H1 (cell line): ENCODE data around the gene FAM83C. TPM values are rescaled to one million over a fixed set of nuclear protein-coding genes. Genes with fewer than 3 reads are reported as not detected.

Source experiments
- CTCF ChIA-PET: fragments of 300-600 bp; sonication (Branson Sonifier 250); formaldehyde crosslinking; loops from one replicate; lab custom pipeline; 2021; ENCODE audit not compliant: partially characterized antibody; lab: Charles Lee
- POLR2A ChIA-PET: fragments of 300-600 bp; sonication (Branson Sonifier 250); formaldehyde crosslinking; loops from one replicate; lab custom pipeline; 2021; ENCODE audit warnings: inconsistent platforms; ENCODE audit not compliant: partially characterized antibody; lab: Charles Lee
- DNase-seq, 2 experiments: peaks; one replicate each; pipeline versions ENCODE4 v3.0.0 to v3.0.0-alpha.2; 2010 to 2022; ENCODE audit warnings: low spot score in 2 of 2, low read depth in 1 of 2, mixed read lengths in 1 of 2
- FAIRE-seq: peaks from 2 replicates; lab custom pipeline; 2011; peaks lifted over from hg19 to GRCh38; lab: Jason Lieb, UNC
- H2AFZ ChIP-seq: 2 replicates; pipeline ENCODE4 v1.8.1; 2012; ENCODE audit warnings: low read length, inconsistent platforms
- H2AK5ac ChIP-seq: 2 replicates; pipeline ENCODE4 v1.6.1; 2013; ENCODE audit warnings: low read depth, low read length
- H2BK120ac ChIP-seq: replicated peaks from 2 replicates; pipeline ENCODE3; 2013; ENCODE audit warnings: low read depth, low read length, inconsistent platforms
- H2BK12ac ChIP-seq: 2 replicates; pipeline ENCODE4 v1.6.1; 2013; ENCODE audit warnings: low read depth, low read length
- H2BK15ac ChIP-seq: 2 replicates; pipeline ENCODE4 v1.6.1; 2013; ENCODE audit warnings: low read length
- H2BK20ac ChIP-seq: 2 replicates; pipeline ENCODE4 v1.6.1; 2013; ENCODE audit warnings: low read length
- H2BK5ac ChIP-seq: 2 replicates; pipeline ENCODE4 v1.6.1; 2013; ENCODE audit warnings: low read depth, low read length
- H3K14ac ChIP-seq: 2 replicates; pipeline ENCODE4 v1.6.1; 2013; ENCODE audit warnings: inconsistent platforms; ENCODE audit not compliant: insufficient read length
- H3K18ac ChIP-seq: 2 replicates; pipeline ENCODE4 v1.6.1; 2013; ENCODE audit warnings: low read length; ENCODE audit errors: extremely low read depth
- H3K23ac ChIP-seq: 2 replicates; pipeline ENCODE4 v1.6.1; 2013; ENCODE audit warnings: inconsistent platforms; ENCODE audit not compliant: insufficient read length
- H3K23me2 ChIP-seq: 2 replicates; pipeline ENCODE4 v1.6.1; 2013; ENCODE audit warnings: low read depth, low read length
- H3K27ac ChIP-seq: 2 replicates; pipeline ENCODE4 v1.6.1; 2011; ENCODE audit warnings: low read depth, low read length, inconsistent platforms
- H3K27me3 ChIP-seq, 4 experiments: replicated peaks in 1 of 4; 1 replicate in 1 of 4; 2 replicates in 3 of 4; pipeline versions ENCODE4 v1.6.1 to v1.8.1; 2011 to 2013; ENCODE audit warnings: low read length in 3 of 4, mild to moderate bottlenecking in 3 of 4, inconsistent platforms in 2 of 4, mixed read lengths in 2 of 4, moderate library complexity in 1 of 4; ENCODE audit not compliant: control insufficient read depth in 3 of 4, insufficient read depth in 3 of 4; ENCODE audit errors: extremely low read depth in 1 of 4
- H3K36me3 ChIP-seq, 4 experiments: 2 replicates each; pipeline versions ENCODE4 v1.6.1 to v1.8.1; 2011 to 2013; ENCODE audit warnings: mild to moderate bottlenecking in 4 of 4, low read length in 3 of 4, moderate library complexity in 2 of 4, control low read depth in 1 of 4, inconsistent platforms in 1 of 4; ENCODE audit not compliant: insufficient read depth in 4 of 4, control insufficient read depth in 2 of 4
- H3K4ac ChIP-seq: replicated peaks from 2 replicates; pipeline ENCODE3; 2013; ENCODE audit warnings: low read length, low read depth, mixed read lengths, inconsistent platforms; ENCODE audit not compliant: insufficient read length
- H3K4me1 ChIP-seq, 4 experiments: replicated peaks in 1 of 4; 1 replicate in 1 of 4; 2 replicates in 3 of 4; pipeline versions ENCODE4 v1.6.1 to v1.8.1; 2011 to 2013; ENCODE audit warnings: low read length in 3 of 4, inconsistent platforms in 2 of 4, mixed read lengths in 1 of 4; ENCODE audit not compliant: insufficient read depth in 4 of 4, control insufficient read depth in 3 of 4
- H3K4me2 ChIP-seq, 2 experiments: 2 replicates each; pipeline versions ENCODE4 v1.6.1 to v1.8.1; 2011 to 2013; ENCODE audit warnings: low read depth in 2 of 2, low read length in 2 of 2, control low read depth in 1 of 2, inconsistent platforms in 1 of 2, mild to moderate bottlenecking in 1 of 2; ENCODE audit not compliant: insufficient read depth in 1 of 2
- H3K4me3 ChIP-seq, 4 experiments: fragments of 200-600, 300-600 bp in 1 of 4; sonication (generic), shearing (Covaris generic), sonication (Bioruptor Twin) in 1 of 4; 2 replicates each; pipeline versions ENCODE4 v1.5.1 to v1.8.1; 2011 to 2016; ENCODE audit warnings: low read length in 4 of 4, low read depth in 3 of 4, control low read depth in 2 of 4, inconsistent platforms in 2 of 4, mild to moderate bottlenecking in 2 of 4, mixed read lengths in 1 of 4, moderate library complexity in 1 of 4; ENCODE audit not compliant: insufficient read depth in 2 of 4; ENCODE audit errors: extremely low read depth in 1 of 4
- H3K56ac ChIP-seq: replicated peaks from 2 replicates; pipeline ENCODE3; 2013; ENCODE audit warnings: low read depth, mild to moderate bottlenecking, mixed read lengths, low read length, inconsistent platforms; ENCODE audit not compliant: insufficient read length
- H3K79me1 ChIP-seq: 2 replicates; pipeline ENCODE4 v1.6.1; 2013; ENCODE audit warnings: low read depth, low read length, control low read depth
- H3K79me2 ChIP-seq, 2 experiments: 2 replicates each; pipeline versions ENCODE4 v1.6.1 to v1.8.1; 2012 to 2013; ENCODE audit warnings: low read length in 2 of 2, mild to moderate bottlenecking in 2 of 2, inconsistent platforms in 1 of 2; ENCODE audit not compliant: insufficient read depth in 2 of 2, control insufficient read depth in 1 of 2
- H3K9ac ChIP-seq, 4 experiments: replicated peaks in 1 of 4; 1 replicate in 1 of 4; 2 replicates in 3 of 4; pipeline versions ENCODE4 v1.6.1 to v1.8.1; 2011 to 2013; ENCODE audit warnings: low read depth in 3 of 4, low read length in 3 of 4, control low read depth in 2 of 4, mild to moderate bottlenecking in 2 of 4, moderate library complexity in 2 of 4, inconsistent platforms in 1 of 4; ENCODE audit errors: extremely low read depth in 1 of 4
- H3K9me3 ChIP-seq, 2 experiments: 2 replicates each; pipeline versions ENCODE4 v1.6.1 to v1.8.1; 2012 to 2013; ENCODE audit warnings: mild to moderate bottlenecking in 2 of 2, moderate library complexity in 2 of 2, control low read depth in 1 of 2, inconsistent platforms in 1 of 2, low read depth in 1 of 2, low read length in 1 of 2, mixed read lengths in 1 of 2; ENCODE audit not compliant: insufficient read depth in 2 of 2
- H4K20me1 ChIP-seq, 2 experiments: replicated peaks in 1 of 2; 2 replicates each; pipeline versions ENCODE3 to v1.8.1; 2011 to 2013; ENCODE audit warnings: inconsistent platforms in 2 of 2, low read length in 2 of 2, mild to moderate bottlenecking in 1 of 2; ENCODE audit not compliant: insufficient read depth in 2 of 2, control insufficient read depth in 1 of 2
- H4K5ac ChIP-seq: 2 replicates; pipeline ENCODE4 v1.6.1; 2013; ENCODE audit warnings: low read length, low read depth, mixed read lengths, inconsistent platforms; ENCODE audit not compliant: insufficient read length
- H4K8ac ChIP-seq: 2 replicates; pipeline ENCODE4 v1.8.0; 2013; ENCODE audit warnings: mild to moderate bottlenecking, moderate library complexity, low read length, inconsistent platforms; ENCODE audit not compliant: insufficient read depth; ENCODE audit errors: extremely low read depth
- H4K91ac ChIP-seq: replicated peaks from 2 replicates; pipeline ENCODE3; 2013; ENCODE audit warnings: low read length, mixed read lengths, inconsistent platforms; ENCODE audit not compliant: insufficient read length
- CREB1 ChIP-seq: IDR thresholded peaks from 2 replicates; pipeline ENCODE4 v1.6.1; 2012; ENCODE audit warnings: inconsistent platforms
- CTCF ChIP-seq, 3 experiments: IDR thresholded peaks; 1 replicate in 2 of 3; 2 replicates in 1 of 3; pipeline versions ENCODE4 v1.5.1 to v1.6.1; 2011; ENCODE audit warnings: low read length in 3 of 3, mild to moderate bottlenecking in 3 of 3, inconsistent platforms in 2 of 3, low read depth in 1 of 3, moderate library complexity in 1 of 3; ENCODE audit not compliant: insufficient read depth in 1 of 3; ENCODE audit errors: control extremely low read depth in 1 of 3
- JUN ChIP-seq: IDR thresholded peaks from 2 replicates; pipeline ENCODE4 v1.6.1; 2011; ENCODE audit warnings: low read depth, mild to moderate bottlenecking, improper control_type of control experiment, low read length
- RAD21 ChIP-seq, 2 experiments: IDR thresholded peaks in 1 of 2; conservative IDR thresholded peaks in 1 of 2; 2 replicates each; pipeline ENCODE4 v1.6.1; 2011; ENCODE audit warnings: low read depth in 2 of 2, low read length in 2 of 2, improper control_type of control experiment in 1 of 2, inconsistent platforms in 1 of 2, mild to moderate bottlenecking in 1 of 2, moderate library complexity in 1 of 2
- SP1 ChIP-seq: IDR thresholded peaks from 2 replicates; pipeline ENCODE4 v1.6.1; 2011; ENCODE audit warnings: low read depth, low read length
- YY1 ChIP-seq: IDR thresholded peaks from 2 replicates; pipeline ENCODE4 v1.6.1; 2011; ENCODE audit warnings: low read depth, mild to moderate bottlenecking, low read length
- WGBS, 2 experiments: shearing (Covaris generic) in 1 of 2; methylation state at CpG; one replicate each; pipeline versions ENCODE4 v1.1.6 to v1.1.7; 2013 to 2015; ENCODE audit warnings: low lambda C conversion rate in 2 of 2, mixed read lengths in 2 of 2, inconsistent platforms in 1 of 2, low coverage in 1 of 2, missing lambda C conversion rate in 1 of 2; ENCODE audit not compliant: insufficient replicate concordance in 2 of 2, insufficient coverage in 1 of 2, insufficient read length in 1 of 2; ENCODE audit errors: extremely low coverage in 1 of 2, missing lambda C conversion rate in 1 of 2; 5-methylcytosine and 5-hydroxymethylcytosine counted together
- polyA plus RNA-seq, 7 experiments: library from polyadenylated mRNA; depleted of rRNA in 3 of 7; stranded (reverse) in 5 of 7; unstranded in 2 of 7; fragments of >200 nt in 5 of 7; fragments of 200-250 nt in 2 of 7; gene quantifications; 1 replicate in 5 of 7; 2 replicates in 1 of 7; 4 replicates in 1 of 7; pipeline versions ENCODE4 v1.2.1 to v1.2.3, GENCODE V29; 2011 to 2013; ENCODE audit warnings: missing spikeins in 2 of 7, mixed read lengths in 2 of 7
- total RNA-seq: library from RNA; stranded (reverse); fragmentation: NEBNext Ultra II Directional; extraction: Animal tissue kit (Norgen Biotek cat#: 25700); gene quantifications from 2 replicates; pipeline ENCODE4 v1.2.1, GENCODE V29; 2021

FAM83C gene
- total and polyA plus RNA-seq, 2 of the 8 experiments (the other 6 are each of a cell fraction or from before 2014, with no cell fraction given): not detected

- no peak for FAIRE-seq
- CTCF ChIA-PET: interaction anchor here (0.6 to 6.6 kb wide), 33 partner anchors 9 to 289 kb away, joined by 3 to 141 read pairs (median 4); partner anchors contain the start of gene GDF5
- POLR2A ChIA-PET: interaction anchor here (0.6 to 1.2 kb wide), 4 partner anchors 11 to 126 kb away, joined by 3 to 5 read pairs (median 3); partner anchors contain the start of gene CEP250
Observed at GRCh38 chr20:35329435-35330139, 37.4 kb upstream of the FAM83C start.

More at GRCh38 chr20:35329435-35330139, 37.4 kb upstream of the FAM83C start:
- TF ChIP-seq YY1 (no peak), CTCF (IDR thresholded peaks at IDR 0.05; ENCODE audit: control extremely low read depth in 1 of 3, insufficient read depth in 1 of 3, low read depth in 1 of 3, low read length in 3 of 3) (peak; percentile 80 to 93 (median 91)), JUN (no peak), CREB1 (no peak), SP1 (0 out of 2 replicates have a peak, but pooled peaks have one; percentile 9), RAD21 (IDR thresholded peaks at IDR 0.05 in 1 of 2, conservative IDR thresholded peaks at IDR 0.05 in 1 of 2; ENCODE audit: low read depth in 2 of 2, low read length in 2 of 2) (peak; percentile 47 to 72)
- Histone ChIP-seq H2AFZ (no peak overlapping the region), H4K91ac (no peak overlapping the region), H2BK12ac (no peak overlapping the region), H2BK20ac (no peak overlapping the region), H4K20me1 (no peaks in the 10 kb centered on the region), H3K56ac (no peak overlapping the region), H3K36me3 (no peaks in the 10 kb centered on the region; a peak in 1 of 8 replicates), H2BK15ac (no peak overlapping the region), H3K79me1 (no peaks in the 10 kb centered on the region), H3K27me3 (no peaks in the 10 kb centered on the region), H3K9ac (no peak overlapping the region), H3K23me2 (no peaks in the 10 kb centered on the region), H4K8ac (no peak overlapping the region), H3K4ac (no peak overlapping the region), H2BK5ac (peak overlapping the region; percentile 14; the same call in 1 of the 2 replicates), H2AK5ac (0 out of 2 replicates have a peak overlapping the region, but pooled peaks have one; percentile 65), H2BK120ac (no peak overlapping the region), H4K5ac (no peak overlapping the region), H3K18ac (no peak overlapping the region), H3K4me1 (peaks cover 0 to 4% (median 1%) of the 10 kb centered on the region in 4 experiments; a peak in 2 of 7 replicates), H3K79me2 (no peaks in the 10 kb centered on the region), H3K27ac (no peak overlapping the region), H3K4me2 (no peak overlapping the region), H3K9me3 (no peaks in the 10 kb centered on the region), H3K23ac (no peak overlapping the region), H3K14ac (no peak overlapping the region), H3K4me3 (no peak overlapping the region)
- DNase-seq: peak in 1 of 2 experiments; percentile 89
- WGBS, 2 experiments: 42% methylated on average over 4 of the region's 4 CpGs; no CpG with 5 or more reads in 1 of the 2 experiments
